ENCODE data around the gene MTMR12.

DNA sequence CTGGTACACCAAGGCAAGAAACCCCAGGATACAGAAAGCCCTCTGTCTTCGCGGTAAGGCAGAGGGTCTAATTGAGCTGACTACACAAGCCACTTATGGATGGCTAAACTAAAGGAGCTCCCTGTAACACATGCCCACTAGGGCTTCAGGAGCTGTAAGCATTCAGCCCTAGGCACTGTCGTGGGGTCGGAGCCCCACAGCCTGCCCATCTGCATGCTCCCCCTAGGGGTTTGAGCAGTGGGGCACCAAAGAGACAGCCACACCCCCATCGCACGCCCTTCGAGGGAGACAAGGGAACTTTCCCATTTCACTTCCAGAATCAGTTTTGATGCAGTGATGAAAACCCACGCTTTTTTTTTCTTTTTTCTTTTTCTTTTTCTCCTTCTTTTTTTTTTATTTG, 11.0 kb upstream of the MTMR12 start:
- TF ChIP-seq CTCF (IDR thresholded peaks at IDR 0.05), result no peak
- TF ChIP-seq POLR2A (IDR thresholded peaks at IDR 0.05), result no peak
